Measurements from ENCODE around the gene OCA2. TPM values are rescaled to one million over a fixed set of nuclear protein-coding genes. Genes with fewer than 3 reads are reported as not detected.

Gene OCA2
- polyA plus RNA-seq, 1 donor (not counting 4 experiments of a cell fraction or from before 2014, with no cell fraction given): 0.05 TPM

- dilution Hi-C loops (cut with MboI; ENCODE audit: extremely low pct_ligation_motif_present, low sequenced_read_pairs): no loop called here
- H3K27me3 ChIP-seq (ENCODE audit: control insufficient read depth, extremely low read depth, insufficient read depth, low read length): no peaks in the 10 kb centered on the region
- H3K9me1 ChIP-seq (ENCODE audit: control insufficient read depth, extremely low read depth, insufficient read depth, low read length): no peaks in the 10 kb centered on the region
- no peak overlapping the region for H2AFZ ChIP-seq (ENCODE audit: control insufficient read depth, low read length)
- no peaks in the 10 kb centered on the region for H4K20me1 ChIP-seq (ENCODE audit: control insufficient read depth, extremely low read depth, insufficient read depth, low read length)
- no peak overlapping the region for H3K9ac ChIP-seq (ENCODE audit: control insufficient read depth, extremely low read depth, insufficient read depth, low read length)
- peaks cover 2% of the 10 kb centered on the region for H3K9me3 ChIP-seq (ENCODE audit: control insufficient read depth, low read depth, low read length)
- H3K79me2 ChIP-seq (ENCODE audit: control insufficient read depth, insufficient read depth, low read length): no peaks in the 10 kb centered on the region
- FAIRE-seq (no peak), DNase-seq (ENCODE audit: low read depth, low spot score) (no peak)
- no peak overlapping the region for H3K4me3 ChIP-seq (ENCODE audit: control insufficient read depth in 2 of 3, extremely low read depth in 1 of 3, insufficient read depth in 2 of 3, low read depth in 1 of 3, low read length in 3 of 3)
- no peaks in the 10 kb centered on the region for H3K36me3 ChIP-seq (ENCODE audit: control insufficient read depth in 2 of 2, extremely low read depth in 1 of 2, insufficient read depth in 2 of 2, low read length in 2 of 2)
- no peak overlapping the region for H3K27ac ChIP-seq (ENCODE audit: control insufficient read depth, insufficient read depth, low read length)
- H3K4me2 ChIP-seq (ENCODE audit: control insufficient read depth, extremely low read depth, insufficient read depth, low read depth, low read length): no peak overlapping the region
- TF ChIP-seq EZH2 (IDR thresholded peaks at IDR 0.05; ENCODE audit: low read length) (no peak), CTCF (optimal IDR thresholded peaks at IDR 0.05 in 1 of 3, IDR thresholded peaks at IDR 0.05 in 1 of 3, conservative IDR thresholded peaks at IDR 0.05 in 1 of 3; ENCODE audit: extremely low read depth in 1 of 3, insufficient read depth in 2 of 3, low read length in 3 of 3) (no peak)
- no peaks in the 10 kb centered on the region for H3K4me1 ChIP-seq (ENCODE audit: control insufficient read depth, extremely low read depth, insufficient read depth, low read length)
Observed at GRCh38 chr15:27769652-27770051, 329.5 kb downstream of the OCA2 start.

GRCh38 chr15:27768732-27769475 lies 330.2 kb downstream of the OCA2 start:
- Histone ChIP-seq H2AFZ (ENCODE audit: control insufficient read depth, low read length) (no peak overlapping the region), H3K36me3 (ENCODE audit: control insufficient read depth in 2 of 2, extremely low read depth in 1 of 2, insufficient read depth in 2 of 2, low read length in 2 of 2) (no peaks in the 10 kb centered on the region)

More at GRCh38 chr15:27768732-27769475, 330.2 kb downstream of the OCA2 start:
- no peaks in the 10 kb centered on the region for H3K79me2 ChIP-seq (ENCODE audit: control insufficient read depth, insufficient read depth, low read length)
- H3K4me1 ChIP-seq (ENCODE audit: control insufficient read depth, extremely low read depth, insufficient read depth, low read length): no peaks in the 10 kb centered on the region
- H3K4me2 ChIP-seq (ENCODE audit: control insufficient read depth, extremely low read depth, insufficient read depth, low read depth, low read length): no peak overlapping the region
- H3K4me3 ChIP-seq (ENCODE audit: control insufficient read depth in 2 of 3, extremely low read depth in 1 of 3, insufficient read depth in 2 of 3, low read depth in 1 of 3, low read length in 3 of 3): no peak overlapping the region
- FAIRE-seq (no peak), DNase-seq (ENCODE audit: low read depth, low spot score) (no peak)
- H3K27ac ChIP-seq (ENCODE audit: control insufficient read depth, insufficient read depth, low read length): no peak overlapping the region
- H4K20me1 ChIP-seq (ENCODE audit: control insufficient read depth, extremely low read depth, insufficient read depth, low read length): no peaks in the 10 kb centered on the region
- H3K9ac ChIP-seq (ENCODE audit: control insufficient read depth, extremely low read depth, insufficient read depth, low read length): no peak overlapping the region
- H3K27me3 ChIP-seq (ENCODE audit: control insufficient read depth, extremely low read depth, insufficient read depth, low read length): no peaks in the 10 kb centered on the region
- TF ChIP-seq EZH2 (IDR thresholded peaks at IDR 0.05; ENCODE audit: low read length) (no peak), CTCF (optimal IDR thresholded peaks at IDR 0.05 in 1 of 3, IDR thresholded peaks at IDR 0.05 in 1 of 3, conservative IDR thresholded peaks at IDR 0.05 in 1 of 3; ENCODE audit: extremely low read depth in 1 of 3, insufficient read depth in 2 of 3, low read length in 3 of 3) (no peak)
- H3K9me1 ChIP-seq (ENCODE audit: control insufficient read depth, extremely low read depth, insufficient read depth, low read length): no peaks in the 10 kb centered on the region
- dilution Hi-C loops (cut with MboI; ENCODE audit: extremely low pct_ligation_motif_present, low sequenced_read_pairs): no loop called here
- H3K9me3 ChIP-seq (ENCODE audit: control insufficient read depth, low read depth, low read length): peaks cover 2% of the 10 kb centered on the region
